A549 (cell line): ENCODE measurements around the gene SLC22A7.

Experiments used
- BHLHE40 ChIP-seq: IDR thresholded peaks from 2 replicates; pipeline ENCODE4 v1.6.1; 2012; ENCODE audit warnings: low read depth, low read length, inconsistent platforms
- CHD2 ChIP-seq: fragments of 150-350 bp; IDR thresholded peaks from 2 replicates; pipeline ENCODE4 v1.6.1; 2014; ENCODE audit warnings: low read length; ENCODE audit not compliant: partially characterized antibody
- CTCF ChIP-seq: fragments of >200 bp; sonication (Bioruptor Twin); formaldehyde crosslinking; IDR thresholded peaks from 3 replicates; pipeline ENCODE4 v1.5.1; 2016
- JUNB ChIP-seq: fragments of >200 bp; sonication (Bioruptor Twin); formaldehyde crosslinking; IDR thresholded peaks from 2 replicates; pipeline ENCODE4 v1.6.1; 2016
- POLR2A ChIP-seq: IDR thresholded peaks from 2 replicates; pipeline ENCODE4 v1.6.1; 2012; ENCODE audit warnings: mild to moderate bottlenecking, low read length
- RFX5 ChIP-seq: fragments of 450-650 bp; IDR thresholded peaks from 2 replicates; pipeline ENCODE4 v1.7.1; 2014; ENCODE audit warnings: antibody characterized with exemption, mild to moderate bottlenecking, moderate library complexity
- RNF2 ChIP-seq: fragments of 200-600 bp; sonication (generic); IDR thresholded peaks from 2 replicates; pipeline ENCODE4 v1.6.1; 2016; ENCODE audit warnings: low read depth, mild to moderate bottlenecking, antibody characterized with exemption, moderate library complexity, borderline replicate concordance
- TF ChIP-seq, protein P1 (sequence below): IDR thresholded peaks from 2 replicates; pipeline ENCODE4 v1.6.1; 2012

DNA sequence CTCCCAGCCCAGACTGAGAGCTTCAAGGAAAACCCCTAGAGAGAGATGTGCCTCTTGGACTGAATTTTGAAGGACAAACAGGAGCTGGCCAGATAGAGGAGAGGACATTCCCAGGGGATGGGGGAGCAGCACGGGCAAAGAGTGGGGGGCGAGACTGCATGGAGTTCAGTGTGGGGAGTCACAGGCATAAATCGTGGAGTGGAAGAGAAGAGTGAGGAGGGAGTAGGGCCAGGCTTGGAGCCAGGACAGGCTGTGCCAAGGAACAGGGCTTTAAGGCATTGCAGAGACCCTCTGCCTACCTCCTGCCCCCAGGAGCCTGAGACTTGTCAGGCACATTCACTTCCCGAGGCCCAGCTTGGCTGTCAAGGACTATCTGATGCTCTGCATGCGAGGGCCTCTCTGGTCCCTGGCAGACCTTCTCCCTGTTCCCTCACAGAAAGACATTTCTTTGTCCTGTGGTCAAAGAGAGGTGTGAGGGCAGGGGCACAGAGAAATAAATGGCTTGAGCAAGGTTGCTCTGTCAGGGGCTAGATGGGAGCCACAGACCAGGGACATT, 5.2 kb upstream of the SLC22A7 start:
- TF ChIP-seq CTCF, result no peak
- TF ChIP-seq, protein P1, sequence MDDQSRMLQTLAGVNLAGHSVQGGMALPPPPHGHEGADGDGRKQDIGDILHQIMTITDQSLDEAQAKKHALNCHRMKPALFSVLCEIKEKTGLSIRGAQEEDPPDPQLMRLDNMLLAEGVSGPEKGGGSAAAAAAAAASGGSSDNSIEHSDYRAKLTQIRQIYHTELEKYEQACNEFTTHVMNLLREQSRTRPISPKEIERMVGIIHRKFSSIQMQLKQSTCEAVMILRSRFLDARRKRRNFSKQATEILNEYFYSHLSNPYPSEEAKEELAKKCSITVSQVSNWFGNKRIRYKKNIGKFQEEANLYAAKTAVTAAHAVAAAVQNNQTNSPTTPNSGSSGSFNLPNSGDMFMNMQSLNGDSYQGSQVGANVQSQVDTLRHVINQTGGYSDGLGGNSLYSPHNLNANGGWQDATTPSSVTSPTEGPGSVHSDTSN, result no peak
- TF ChIP-seq RNF2, result no peak
- TF ChIP-seq JUNB, result no peak
- no peak for TF ChIP-seq RFX5
- no peak for TF ChIP-seq BHLHE40
- TF ChIP-seq POLR2A, result no peak
- TF ChIP-seq CHD2, result no peak
